ENCODE data around the gene SRP54. TPM values are rescaled to one million over a fixed set of nuclear protein-coding genes. Genes with fewer than 3 reads are reported as not detected.
"Not testable (repeated sequence)": the region's sequence is repeated elsewhere in the genome, so short reads cannot be mapped to it uniquely, and the experiment has no call there.

Gene SRP54
- polyA plus RNA-seq, 3 donors: 24.9 to 33.6 (median 25.4) TPM

DNA sequence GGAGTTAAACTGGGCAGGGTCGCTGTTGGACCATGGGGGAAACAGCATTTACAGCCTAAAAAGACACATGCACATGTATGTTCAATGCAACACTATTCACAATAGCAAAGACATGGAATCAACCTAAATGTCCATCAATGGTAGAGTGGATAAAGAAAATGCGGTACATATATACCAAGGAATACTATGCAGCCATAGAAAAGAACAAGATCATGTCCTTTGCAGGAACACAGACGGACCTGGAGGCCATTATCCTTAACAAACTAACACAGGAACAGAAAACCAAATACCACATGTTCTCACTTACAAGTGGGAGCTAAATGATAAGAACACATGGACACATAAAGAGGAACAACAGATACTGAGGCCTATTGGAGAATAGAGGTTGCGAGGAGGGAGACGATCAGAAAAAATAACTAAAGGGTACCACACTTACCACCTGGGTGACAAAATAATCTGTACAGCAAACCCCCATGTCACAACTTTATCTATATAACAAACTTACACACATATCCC is 25.0 kb upstream of the SRP54 start:
- Histone ChIP-seq H3K4me3 (replicated peaks in 1 of 3; ENCODE audit: low read depth in 2 of 3, low read length in 3 of 3) (no peak overlapping the region), H3K79me2 (ENCODE audit: insufficient read depth, low read length) (no peaks in the 10 kb centered on the region), H2AFZ (ENCODE audit: insufficient read depth, low read depth, low read length, poor library complexity, severe bottlenecking) (no peak overlapping the region), H3K9ac (ENCODE audit: insufficient read depth, low read length, poor library complexity, severe bottlenecking) (no peak overlapping the region), H3K27me3 (ENCODE audit: control insufficient read depth in 2 of 2, insufficient read depth in 2 of 2, low read length in 2 of 2) (no peaks in the 10 kb centered on the region), H3K36me3 (replicated peaks in 1 of 2; ENCODE audit: control insufficient read depth in 1 of 2, insufficient read depth in 2 of 2, low read length in 2 of 2) (peaks cover 12 to 35% of the 10 kb centered on the region in 2 donors), H3K4me1 (ENCODE audit: control insufficient read depth in 1 of 2, insufficient read depth in 2 of 2, low read length in 2 of 2) (no peaks in the 10 kb centered on the region), H3K9me3 (replicated peaks in 1 of 2; ENCODE audit: control insufficient read depth in 1 of 2, insufficient read depth in 1 of 2, low read length in 2 of 2) (no peaks in the 10 kb centered on the region), H4K20me1 (ENCODE audit: insufficient read depth, low read length) (no peaks in the 10 kb centered on the region), H3K27ac (ENCODE audit: low read depth in 1 of 2, low read length in 2 of 2) (no peak overlapping the region), H3K4me2 (replicated peaks; ENCODE audit: extremely low read depth, low read length, poor library complexity, severe bottlenecking) (no peak overlapping the region)
- H3K27ac Mint-ChIP-seq: no peak overlapping the region
- TF ChIP-seq, protein P1, sequence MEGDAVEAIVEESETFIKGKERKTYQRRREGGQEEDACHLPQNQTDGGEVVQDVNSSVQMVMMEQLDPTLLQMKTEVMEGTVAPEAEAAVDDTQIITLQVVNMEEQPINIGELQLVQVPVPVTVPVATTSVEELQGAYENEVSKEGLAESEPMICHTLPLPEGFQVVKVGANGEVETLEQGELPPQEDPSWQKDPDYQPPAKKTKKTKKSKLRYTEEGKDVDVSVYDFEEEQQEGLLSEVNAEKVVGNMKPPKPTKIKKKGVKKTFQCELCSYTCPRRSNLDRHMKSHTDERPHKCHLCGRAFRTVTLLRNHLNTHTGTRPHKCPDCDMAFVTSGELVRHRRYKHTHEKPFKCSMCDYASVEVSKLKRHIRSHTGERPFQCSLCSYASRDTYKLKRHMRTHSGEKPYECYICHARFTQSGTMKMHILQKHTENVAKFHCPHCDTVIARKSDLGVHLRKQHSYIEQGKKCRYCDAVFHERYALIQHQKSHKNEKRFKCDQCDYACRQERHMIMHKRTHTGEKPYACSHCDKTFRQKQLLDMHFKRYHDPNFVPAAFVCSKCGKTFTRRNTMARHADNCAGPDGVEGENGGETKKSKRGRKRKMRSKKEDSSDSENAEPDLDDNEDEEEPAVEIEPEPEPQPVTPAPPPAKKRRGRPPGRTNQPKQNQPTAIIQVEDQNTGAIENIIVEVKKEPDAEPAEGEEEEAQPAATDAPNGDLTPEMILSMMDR (IDR thresholded peaks at IDR 0.05): no peak
- H3K4me1 Mint-ChIP-seq: no peaks in the 10 kb centered on the region
- no peaks in the 10 kb centered on the region for H3K27me3 Mint-ChIP-seq (ENCODE audit: low read depth in 3 of 3)
- H3K4me3 Mint-ChIP-seq: no peak overlapping the region
- peaks cover 31 to 66% of the 10 kb centered on the region in 2 donors for H3K36me3 Mint-ChIP-seq
- no peak for DNase-seq
- peaks cover 0 to 2% (median 0%) of the 10 kb centered on the region in 7 donors for H3K9me3 Mint-ChIP-seq
- no CpG with 5 or more reads among the region's 5 CpGs for WGBS (ENCODE audit: insufficient coverage)
- intact Hi-C loops (cut with micrococcal nuclease): no loop called here

DNA sequence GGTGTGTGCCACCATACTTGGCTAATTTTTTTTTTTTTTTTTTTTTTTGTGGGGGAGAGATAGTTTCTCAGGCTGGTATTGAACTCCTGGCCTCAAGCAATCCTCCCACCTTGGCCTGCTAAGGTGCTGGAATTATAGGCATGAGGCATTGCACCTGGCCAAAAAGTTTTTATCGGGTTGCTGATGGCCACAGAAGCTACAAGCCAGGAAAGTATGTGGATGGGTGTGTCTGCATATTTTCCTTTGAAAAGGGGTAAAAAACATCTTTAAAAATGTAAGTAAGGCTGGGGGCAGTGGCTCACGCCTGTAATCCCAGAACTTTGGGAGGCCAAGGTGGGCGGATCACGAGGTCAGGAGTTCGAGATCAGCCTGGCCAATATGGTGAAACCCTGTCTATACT is 20.7 kb upstream of the SRP54 start:
- H3K4me3 Mint-ChIP-seq; H3K4me2 ChIP-seq (replicated peaks; ENCODE audit: extremely low read depth, low read length, poor library complexity, severe bottlenecking); H3K27ac ChIP-seq (ENCODE audit: low read depth in 1 of 2, low read length in 2 of 2); H3K9me3 ChIP-seq (replicated peaks in 1 of 2; ENCODE audit: control insufficient read depth in 1 of 2, insufficient read depth in 1 of 2, low read length in 2 of 2); H4K20me1 ChIP-seq (ENCODE audit: insufficient read depth, low read length); intact Hi-C loops (cut with micrococcal nuclease); H2AFZ ChIP-seq (ENCODE audit: insufficient read depth, low read depth, low read length, poor library complexity, severe bottlenecking); H3K79me2 ChIP-seq (ENCODE audit: insufficient read depth, low read length); H3K4me3 ChIP-seq (replicated peaks in 1 of 3; ENCODE audit: low read depth in 2 of 3, low read length in 3 of 3); H3K4me1 Mint-ChIP-seq; H3K9me3 Mint-ChIP-seq; H3K27me3 Mint-ChIP-seq (ENCODE audit: low read depth in 3 of 3); DNase-seq; H3K9ac ChIP-seq (ENCODE audit: insufficient read depth, low read length, poor library complexity, severe bottlenecking); H3K27me3 ChIP-seq (ENCODE audit: control insufficient read depth in 2 of 2, insufficient read depth in 2 of 2, low read length in 2 of 2); H3K4me1 ChIP-seq (ENCODE audit: control insufficient read depth in 1 of 2, insufficient read depth in 2 of 2, low read length in 2 of 2): not testable (repeated sequence)
- peaks cover 24 to 50% of the 10 kb centered on the region in 2 donors for H3K36me3 Mint-ChIP-seq
- no CpG with 5 or more reads among the region's 5 CpGs for WGBS (ENCODE audit: insufficient coverage)
- peaks cover 6 to 34% of the 10 kb centered on the region in 2 donors for H3K36me3 ChIP-seq (replicated peaks in 1 of 2; ENCODE audit: control insufficient read depth in 1 of 2, insufficient read depth in 2 of 2, low read length in 2 of 2)
- H3K27ac Mint-ChIP-seq: peak overlapping the region in 1 of 7 donors; percentile 26
